A172 (cell line): ENCODE data around the gene ARHGAP26. TPM values are rescaled to one million over a fixed set of nuclear protein-coding genes. Genes with fewer than 3 reads are reported as not detected.

Source experiments
- DNase-seq: peaks from one replicate; pipeline ENCODE4 v3.0.0-alpha.2; 2015; ENCODE audit warnings: low spot score
- total RNA-seq: library from RNA; depleted of rRNA; stranded (reverse); fragments of >200 nt; shearing (Covaris generic); gene quantifications from 2 replicates; pipeline ENCODE4 v1.2.3, GENCODE V29; 2014

The ARHGAP26 gene
- total RNA-seq, 1 experiment from 2014 or later: 1.6 TPM

DNA sequence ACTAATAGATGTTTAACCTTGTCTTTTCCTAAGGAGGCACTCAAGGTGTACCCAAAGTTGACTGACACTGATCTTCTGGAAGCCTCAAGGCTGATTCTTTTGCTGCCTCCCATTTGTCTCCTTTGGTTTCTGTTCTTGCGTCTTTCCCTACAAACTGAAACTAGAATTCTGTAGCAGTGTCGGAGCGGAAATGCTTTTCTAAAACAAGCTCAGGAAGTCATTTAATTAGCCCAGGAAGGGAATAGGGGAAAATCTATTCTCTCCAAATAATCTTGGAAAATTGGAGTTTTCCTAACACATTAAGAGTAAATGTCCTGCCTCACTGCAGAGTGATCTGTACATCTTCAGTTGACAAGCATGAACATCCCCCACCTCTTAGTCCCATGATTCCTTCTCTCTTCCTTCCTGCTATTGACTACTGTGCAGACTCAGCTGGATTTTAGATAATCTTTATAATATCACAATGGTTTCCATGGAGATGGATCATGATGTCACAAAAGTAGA lies 450.6 kb downstream of the ARHGAP26 start:
- DNase-seq: no peak

DNA sequence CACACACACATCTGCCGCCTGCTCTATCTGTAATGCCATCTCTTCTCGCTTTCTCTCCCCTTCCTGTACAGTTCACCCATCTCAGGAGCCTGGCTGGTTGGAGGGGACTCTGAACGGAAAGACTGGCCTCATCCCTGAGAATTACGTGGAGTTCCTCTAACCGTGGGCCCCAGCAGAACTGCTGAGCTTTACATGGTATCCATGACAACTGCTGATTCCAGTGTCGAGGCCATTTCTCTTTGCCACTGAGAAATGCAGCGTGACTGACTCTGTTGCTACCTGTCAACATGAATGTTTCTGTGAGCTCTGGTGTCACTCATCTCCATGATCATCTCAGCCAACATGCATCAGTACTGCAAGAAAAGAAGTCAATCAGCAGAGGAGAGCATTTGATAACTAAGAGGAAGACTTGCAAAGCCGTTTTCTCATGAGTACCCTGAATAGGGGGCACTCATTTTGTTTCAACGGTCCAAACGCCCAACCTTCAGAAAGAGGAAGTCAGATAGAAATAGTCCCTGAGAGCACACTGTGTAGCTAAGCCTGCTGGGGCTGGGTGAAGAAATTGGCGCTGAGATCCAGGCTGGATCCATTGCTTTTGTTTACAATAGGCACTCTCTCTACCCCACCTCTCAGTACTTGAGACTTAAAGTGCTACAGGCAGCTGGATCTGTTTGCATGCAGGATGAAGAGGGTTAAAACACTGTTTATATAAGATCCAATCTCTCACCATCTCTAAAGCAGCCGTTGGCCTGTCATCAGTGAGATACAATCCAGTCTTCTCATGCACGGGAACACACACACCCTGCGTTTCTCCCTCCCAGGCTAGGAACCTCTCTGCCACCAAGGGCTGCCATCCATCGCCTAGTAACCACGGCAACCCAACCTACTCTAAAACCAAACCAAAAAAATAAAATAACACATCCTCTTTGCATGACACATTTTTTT lies 452.4 kb downstream of the ARHGAP26 start:
- no peak for DNase-seq

DNA sequence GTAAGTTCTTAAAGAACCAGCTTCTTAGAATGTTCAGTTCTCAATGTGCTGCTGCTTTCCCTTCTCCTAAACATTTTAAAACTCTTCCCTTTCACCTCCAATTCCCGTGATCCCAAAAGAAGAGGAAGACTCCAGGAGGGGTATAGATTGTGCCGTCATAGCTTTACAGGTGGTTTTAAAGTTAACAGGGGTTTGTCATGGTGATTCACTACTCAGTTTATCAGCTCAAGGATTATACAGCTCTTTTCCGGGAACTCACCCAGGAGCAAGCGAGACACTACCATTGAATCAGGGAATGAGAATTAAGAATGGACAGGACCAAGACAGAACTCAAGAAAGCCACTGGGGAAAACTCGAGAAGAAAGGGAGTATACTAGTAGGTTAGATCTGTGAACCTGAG lies 454.5 kb downstream of the ARHGAP26 start:
- DNase-seq: no peak

DNA sequence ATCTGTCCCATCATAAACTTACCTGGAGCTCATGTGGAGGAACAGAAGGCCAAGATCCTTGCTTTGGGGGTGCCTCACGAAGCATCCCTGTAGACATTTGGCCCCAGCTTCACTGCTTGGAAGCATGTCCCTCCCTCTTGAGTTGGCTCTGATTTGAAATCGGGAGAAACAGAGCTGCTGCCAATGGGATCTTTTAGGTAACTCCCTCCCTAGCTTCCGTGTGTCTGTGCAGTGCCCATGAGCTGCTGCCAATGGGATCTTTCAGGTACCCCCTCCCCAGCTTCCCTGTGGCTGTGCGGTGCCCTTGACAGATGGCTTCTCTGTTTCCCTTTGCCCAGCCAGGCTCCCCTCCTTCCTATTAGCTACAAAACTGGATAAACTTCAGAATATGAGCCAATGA lies 455.3 kb downstream of the ARHGAP26 start:
- no peak for DNase-seq

DNA sequence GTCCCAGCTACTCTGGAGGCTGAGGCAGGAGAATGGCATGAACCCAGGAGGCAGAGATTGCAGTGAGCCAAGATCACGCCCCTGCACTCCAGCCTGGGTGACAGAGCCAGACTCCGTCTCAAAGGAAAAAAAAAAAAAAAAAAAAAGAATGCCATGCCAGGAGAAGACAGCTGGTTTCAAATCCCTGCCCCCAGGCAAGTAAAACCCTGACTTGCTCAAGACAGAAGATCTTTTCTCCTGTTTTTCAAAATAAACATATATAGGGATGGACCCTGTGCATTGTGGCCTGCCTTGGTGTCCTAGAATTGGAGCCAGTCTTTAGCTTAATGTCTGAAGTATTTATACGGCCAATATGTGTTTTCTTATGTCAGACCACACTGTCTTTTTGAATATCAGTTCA lies 456.2 kb downstream of the ARHGAP26 start:
- no peak for DNase-seq

DNA sequence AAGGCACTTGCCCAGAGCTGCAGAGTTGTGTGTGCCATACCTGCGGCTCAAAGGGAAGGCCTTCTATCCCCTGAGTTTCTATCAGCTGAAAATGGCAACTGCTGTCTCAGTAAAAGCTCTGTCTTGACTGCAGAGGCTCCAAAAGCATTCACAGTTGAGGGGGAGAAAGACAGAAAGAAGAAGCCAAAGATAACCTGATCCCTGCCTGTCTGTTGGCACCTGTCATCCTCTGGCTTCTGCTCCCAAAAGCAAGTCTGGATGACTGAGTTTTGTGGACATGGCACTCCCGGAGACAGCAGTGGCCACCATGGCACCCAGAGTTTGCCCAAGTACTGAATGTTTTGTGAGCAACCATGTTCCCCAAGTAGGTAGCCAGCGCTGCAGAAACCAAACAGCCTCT lies 456.7 kb downstream of the ARHGAP26 start:
- DNase-seq: no peak

DNA sequence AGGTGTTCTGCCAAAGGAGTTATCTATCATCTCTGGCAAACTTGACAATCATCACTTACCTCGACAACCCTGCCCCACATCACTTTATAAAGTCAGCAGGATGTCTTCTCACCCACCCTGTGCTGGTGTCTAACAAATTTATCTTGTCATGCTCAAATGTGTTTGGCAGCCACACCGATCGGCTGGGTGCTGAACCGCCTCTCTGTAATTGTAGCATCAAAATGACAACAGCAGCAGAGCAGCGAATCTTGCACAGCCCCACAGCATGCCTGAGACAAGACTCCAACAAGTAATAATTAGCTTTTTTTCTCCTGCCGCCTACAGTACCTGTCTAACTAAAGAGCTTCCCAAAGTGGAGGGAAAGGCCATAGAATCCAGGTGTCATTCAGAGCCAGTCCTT lies 457.1 kb downstream of the ARHGAP26 start:
- no peak for DNase-seq

DNA sequence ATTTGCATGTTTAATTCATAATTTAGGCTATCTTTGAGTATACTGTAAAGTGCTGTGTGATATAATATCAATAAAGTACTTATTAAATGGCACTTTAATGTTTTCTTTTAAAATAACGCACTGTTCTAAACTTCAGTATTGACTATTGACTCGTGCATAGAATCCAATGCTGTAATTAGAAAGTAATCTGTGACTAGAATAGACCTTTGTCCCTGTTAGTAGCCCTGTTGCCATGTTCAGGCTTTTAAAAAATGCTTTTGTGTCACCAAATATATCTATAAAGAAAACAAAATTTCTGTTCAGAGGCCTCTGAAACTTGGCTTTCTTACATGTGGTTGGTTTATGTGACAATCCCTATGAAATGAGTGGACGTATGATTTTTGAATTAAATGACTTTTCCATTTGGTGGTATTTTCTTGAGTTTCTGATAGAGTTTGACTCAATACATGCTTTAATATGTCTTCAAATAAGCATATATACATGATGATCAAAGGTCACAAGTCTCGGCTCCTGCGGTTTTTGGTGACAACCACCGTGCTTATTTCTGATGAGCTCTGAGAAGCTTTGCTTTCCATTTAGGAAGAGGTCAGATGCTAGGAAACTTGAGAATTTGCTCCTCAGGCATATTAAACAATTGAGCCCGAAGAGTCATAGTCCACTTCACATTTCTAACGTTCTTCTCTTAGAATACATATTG lies 458.6 kb downstream of the ARHGAP26 start:
- DNase-seq: no peak

DNA sequence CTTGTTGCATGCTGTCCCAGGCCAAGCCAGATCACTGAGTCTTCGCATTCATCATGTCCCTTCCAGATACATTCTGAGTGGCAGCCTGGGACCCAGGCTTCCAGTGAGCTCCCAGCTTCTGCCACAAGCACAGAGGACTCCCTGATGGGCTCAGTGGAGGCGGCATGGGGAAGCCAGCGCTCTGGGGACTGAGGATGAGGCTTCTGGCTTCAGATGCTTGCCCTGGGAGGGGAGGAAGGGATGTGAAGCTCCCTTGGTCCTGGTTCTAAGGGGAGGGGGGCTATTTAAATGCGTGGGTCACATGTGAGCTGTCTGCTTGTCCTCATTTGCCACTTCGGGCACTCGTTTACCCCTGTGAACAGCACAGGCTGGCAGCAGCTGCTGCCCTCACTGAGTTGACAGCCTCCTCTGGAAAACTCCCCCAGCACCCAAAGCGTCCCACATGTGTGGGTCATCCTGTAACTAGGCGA lies 459.3 kb downstream of the ARHGAP26 start:
- DNase-seq: no peak

DNA sequence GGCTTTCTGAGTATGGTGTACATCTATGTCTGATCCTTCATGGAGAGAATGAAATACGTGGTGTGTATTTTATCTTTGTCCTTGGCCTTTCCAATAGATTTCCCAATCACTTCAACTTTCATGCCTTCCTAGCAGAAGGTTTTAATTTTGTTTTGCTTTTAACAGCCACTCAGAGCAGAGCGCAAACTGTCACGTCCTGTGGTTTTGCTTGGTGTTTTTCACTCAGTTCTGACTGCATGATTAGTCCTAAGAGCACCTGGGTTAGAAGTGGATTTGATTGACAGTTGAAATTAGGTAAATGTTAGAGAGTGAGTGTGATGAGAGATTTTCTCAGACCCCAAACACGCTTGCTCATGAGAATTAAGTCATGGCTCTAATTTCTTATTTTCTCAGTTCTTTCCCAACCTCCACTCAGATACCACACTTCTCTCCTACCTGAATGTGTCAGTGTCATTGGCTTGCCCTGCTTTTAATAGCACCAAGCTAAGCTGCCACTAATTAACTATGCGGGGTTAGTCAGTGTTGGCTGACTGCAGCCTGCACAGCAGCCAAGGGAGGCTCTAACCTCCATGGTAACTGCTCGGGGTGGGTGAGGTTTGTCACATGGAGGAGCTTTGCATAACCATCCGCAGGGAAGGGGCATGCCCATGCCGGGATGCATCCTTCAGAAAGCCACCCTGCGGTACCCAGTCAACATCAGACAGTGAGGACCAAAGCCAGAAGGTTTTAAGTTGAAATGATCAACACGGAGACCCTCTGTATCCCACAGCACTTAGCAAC lies 459.9 kb downstream of the ARHGAP26 start:
- DNase-seq: no peak

DNA sequence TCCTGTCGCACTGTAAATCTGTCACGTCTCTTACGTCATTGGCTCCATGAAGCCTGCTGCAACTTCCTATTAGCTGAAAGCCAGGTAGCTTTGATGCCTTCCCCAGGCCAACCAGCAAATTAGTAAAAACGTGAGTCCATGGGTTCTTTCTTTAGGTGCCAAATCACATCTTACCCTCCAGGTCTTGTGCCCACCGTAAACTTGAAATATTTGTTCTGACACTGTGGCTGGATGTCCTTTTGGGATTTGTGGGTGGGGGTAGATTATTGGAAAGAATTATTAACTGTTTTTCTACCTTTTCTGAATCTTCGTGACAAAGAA lies 460.5 kb downstream of the ARHGAP26 start:
- no peak for DNase-seq

DNA sequence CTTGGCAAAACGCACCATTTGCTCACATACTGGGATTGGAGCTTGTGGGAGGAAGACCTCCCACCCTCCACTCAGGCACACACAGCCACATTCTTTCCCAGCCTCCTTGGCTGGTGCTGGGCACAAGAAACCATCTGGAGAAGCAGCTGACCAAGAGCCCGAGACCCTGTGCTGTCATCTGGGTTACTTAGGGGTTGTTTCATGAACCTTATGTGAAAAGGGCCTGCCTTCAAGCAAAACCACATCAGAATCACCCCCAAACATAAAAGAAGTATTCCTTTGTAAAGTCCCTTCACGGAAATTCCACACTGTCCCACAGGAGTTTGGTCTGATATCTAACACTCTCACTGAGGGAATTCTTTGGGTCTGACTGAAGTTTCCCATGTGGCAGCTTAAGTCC lies 461.2 kb downstream of the ARHGAP26 start:
- no peak for DNase-seq

DNA sequence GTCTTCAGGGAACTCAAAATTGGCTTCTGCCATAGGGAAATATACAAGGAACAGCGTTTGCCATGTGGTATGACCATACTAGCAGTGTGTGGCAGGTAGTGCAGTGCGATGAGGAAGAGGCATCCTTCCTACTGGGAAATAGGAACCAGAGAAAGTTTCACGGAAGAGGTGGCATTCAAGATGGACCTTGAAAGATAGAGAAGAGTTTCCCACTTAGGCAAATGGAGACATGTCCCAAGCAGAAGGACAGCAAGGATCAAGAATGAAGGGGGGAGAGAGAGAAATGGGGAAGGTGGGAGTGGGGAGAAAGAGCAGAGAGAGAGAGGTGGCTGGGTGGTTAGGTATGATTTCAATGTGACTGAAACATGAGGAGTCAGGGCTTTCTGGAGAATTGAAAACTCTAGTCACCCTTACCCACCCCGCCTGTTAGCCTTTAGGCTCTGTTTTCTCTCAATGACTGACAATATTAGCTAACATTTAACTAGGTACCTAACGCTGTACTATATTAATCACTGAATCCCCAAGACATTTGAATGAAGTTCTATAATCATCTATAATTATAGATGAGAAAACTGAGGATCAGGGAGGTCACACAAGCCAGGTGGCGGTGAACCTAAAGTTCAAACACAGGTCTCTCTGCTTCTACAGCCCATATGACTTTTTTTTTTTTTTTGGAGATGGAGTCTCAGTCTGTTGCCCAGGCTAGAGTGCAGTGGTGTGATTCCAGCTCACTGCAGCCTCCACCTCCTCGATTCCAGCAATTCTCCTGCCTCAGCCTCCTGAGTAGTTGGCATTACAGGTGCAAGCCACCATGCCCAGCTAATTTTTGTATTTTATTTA lies 462.0 kb downstream of the ARHGAP26 start:
- DNase-seq: no peak

DNA sequence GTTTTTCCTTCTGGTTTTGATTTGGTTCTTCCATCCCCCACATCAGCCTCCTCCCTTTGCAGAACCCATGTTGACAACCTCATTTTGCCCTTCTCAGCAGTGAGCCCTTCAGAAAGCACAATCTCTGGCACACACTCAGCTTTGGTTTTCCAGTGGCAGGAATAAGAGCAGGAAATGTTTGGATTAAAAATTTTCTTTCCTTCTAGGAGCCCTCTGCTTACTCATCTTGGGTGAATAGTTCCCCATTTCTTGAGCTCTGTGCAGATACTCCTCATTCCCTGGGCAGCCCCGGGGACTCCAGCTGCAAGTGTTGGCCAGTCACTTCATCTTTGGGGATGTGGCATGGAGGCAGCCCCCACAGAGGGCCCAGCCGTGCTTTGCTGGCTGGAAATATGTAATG lies 462.9 kb downstream of the ARHGAP26 start:
- DNase-seq: no peak

DNA sequence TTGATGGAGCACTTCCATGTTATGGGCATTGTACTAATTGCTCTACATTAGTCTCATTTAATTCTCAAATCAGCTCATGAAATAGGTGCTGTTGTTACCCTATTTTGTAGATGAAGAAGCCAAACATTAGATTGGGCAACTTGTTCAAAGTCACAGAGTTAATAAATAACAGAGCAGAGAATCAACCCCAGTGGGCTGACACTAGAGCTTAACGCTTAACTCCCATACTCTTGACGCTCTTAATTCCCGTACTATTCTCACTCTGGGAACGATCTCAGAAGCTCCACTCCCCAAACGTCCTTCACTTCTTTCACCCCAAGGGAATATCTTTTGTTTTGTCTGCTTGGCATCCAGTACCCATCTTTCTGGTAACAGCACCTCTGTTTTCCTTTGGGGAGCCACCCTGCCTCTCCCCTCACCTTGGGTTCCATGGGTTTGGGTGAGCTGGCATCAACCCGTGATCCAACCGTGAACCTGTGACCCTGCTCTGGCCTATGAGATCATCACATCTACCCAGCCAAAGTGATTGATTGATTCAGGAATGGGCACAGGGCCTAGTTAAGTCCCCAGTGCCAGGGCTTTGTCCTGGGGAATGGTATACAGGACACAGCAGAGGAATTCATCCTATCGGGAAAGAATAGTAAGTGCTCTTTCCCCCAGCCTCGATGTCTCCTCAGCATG lies 464.1 kb downstream of the ARHGAP26 start:
- no peak for DNase-seq

DNA sequence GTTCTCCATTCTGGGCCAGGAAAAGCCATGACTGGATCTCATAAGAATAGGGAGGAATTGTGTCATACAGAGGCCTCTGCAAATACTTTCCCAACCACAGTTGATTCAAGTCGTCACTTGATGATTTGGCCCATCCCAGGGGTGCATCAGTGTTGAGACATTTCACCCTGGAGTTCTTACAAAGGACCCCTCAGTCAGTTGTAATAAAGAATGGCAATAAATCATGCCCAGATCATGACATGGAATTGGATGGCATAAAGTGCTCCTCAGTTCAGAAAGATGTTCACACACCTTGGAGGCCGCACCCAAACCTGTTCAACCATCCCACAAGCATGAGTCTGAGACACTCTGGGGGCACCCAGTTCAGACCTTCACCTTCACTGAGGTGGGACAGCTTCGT lies 465.2 kb downstream of the ARHGAP26 start:
- no peak for DNase-seq

DNA sequence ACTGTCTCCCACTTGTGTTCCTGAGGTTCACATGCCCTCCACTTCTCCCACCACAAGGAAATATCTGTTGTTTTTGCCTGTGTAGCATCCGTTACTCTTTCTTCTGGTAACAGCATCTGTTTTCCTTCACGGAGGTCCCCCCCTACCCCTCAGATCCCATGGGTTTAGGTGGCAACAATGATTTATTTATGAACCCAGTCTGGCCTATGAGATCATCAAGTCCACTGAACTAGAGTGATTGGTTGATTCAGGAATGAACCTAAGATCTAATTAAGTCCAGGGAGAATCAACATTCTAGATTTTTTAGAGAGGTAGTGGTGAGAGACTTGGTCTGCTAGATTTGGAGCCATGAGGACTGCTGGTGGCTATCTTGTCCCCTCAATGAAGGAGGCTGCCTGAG lies 466.5 kb downstream of the ARHGAP26 start:
- no peak for DNase-seq

DNA sequence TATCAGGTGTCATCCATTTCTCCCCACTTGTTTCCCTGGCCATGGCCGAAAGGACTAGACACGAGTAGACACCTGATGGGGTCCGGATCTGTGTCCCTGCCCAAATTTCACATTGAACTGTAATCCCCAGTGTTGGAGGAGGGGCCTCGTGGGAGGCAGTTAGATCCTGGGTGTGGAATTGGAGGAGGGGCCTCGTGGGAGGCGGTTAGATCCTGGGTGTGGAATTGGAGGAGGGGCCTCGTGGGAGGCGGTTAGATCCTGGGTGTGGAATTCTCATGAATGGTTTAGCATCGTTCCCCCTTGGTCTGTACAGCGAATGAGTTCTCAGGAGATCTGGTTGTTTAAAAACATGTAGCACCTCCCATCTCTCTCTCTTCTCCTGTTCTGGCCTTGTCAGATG lies 467.5 kb downstream of the ARHGAP26 start:
- no peak for DNase-seq

DNA sequence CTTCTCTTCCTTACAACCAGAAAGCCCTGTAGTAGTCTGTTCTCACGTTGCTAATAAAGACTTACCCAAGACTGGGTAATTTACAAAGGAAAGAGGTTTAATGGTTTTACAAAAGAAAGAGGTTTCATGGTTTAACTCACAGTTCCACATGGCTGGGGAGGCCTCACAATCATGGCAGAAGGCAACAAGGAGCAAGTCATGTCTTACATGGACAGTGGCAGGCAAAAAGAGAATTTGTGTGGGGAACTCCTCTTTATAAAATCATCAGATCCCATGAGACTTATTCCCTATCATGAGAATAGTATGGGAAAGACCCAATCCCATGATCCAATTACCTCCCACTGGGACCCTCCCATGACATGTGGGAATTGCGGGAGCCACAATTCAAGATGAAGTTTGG lies 468.4 kb downstream of the ARHGAP26 start:
- no peak for DNase-seq

DNA sequence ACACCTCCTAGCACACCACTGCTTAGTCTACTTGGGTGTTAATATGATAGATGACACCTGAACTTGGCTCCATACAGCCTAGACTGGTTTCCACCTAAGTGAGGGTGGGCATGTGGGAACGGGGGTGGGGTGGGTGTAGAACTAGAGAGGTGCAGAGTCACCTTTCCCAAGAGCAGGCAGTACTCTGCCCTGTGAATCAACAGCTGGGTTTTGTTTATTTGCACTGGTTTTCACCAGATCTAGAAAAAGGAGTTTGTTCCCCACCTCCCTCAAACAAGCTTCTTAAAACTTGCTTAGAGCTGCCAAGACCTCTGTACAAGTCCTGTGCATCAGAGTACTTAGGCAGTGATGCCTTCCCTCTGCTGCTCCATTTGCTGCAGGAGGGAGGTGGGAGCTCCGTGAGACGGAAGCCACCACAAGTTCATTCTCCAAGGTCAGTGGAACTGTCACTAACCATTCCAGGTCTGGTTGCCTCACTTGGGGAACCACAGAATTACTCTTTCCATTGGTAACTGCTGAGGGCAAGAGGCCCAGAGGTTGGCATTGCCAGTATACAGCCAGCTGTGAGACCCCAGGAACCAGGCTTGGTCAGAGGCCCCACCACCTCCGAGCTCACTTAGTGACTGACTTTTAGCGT lies 469.8 kb downstream of the ARHGAP26 start:
- no peak for DNase-seq
